GM21390 (cell line): ENCODE data around the gene CHST15.

Experiments
- ATAC-seq: cut with Tn5 transposase; IDR thresholded peaks from one replicate; pipeline ENCODE4 v1.9.1; 2021; ENCODE audit not compliant: unreplicated experiment

Gene CHST15, protein sequence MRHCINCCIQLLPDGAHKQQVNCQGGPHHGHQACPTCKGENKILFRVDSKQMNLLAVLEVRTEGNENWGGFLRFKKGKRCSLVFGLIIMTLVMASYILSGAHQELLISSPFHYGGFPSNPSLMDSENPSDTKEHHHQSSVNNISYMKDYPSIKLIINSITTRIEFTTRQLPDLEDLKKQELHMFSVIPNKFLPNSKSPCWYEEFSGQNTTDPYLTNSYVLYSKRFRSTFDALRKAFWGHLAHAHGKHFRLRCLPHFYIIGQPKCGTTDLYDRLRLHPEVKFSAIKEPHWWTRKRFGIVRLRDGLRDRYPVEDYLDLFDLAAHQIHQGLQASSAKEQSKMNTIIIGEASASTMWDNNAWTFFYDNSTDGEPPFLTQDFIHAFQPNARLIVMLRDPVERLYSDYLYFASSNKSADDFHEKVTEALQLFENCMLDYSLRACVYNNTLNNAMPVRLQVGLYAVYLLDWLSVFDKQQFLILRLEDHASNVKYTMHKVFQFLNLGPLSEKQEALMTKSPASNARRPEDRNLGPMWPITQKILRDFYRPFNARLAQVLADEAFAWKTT

DNA sequence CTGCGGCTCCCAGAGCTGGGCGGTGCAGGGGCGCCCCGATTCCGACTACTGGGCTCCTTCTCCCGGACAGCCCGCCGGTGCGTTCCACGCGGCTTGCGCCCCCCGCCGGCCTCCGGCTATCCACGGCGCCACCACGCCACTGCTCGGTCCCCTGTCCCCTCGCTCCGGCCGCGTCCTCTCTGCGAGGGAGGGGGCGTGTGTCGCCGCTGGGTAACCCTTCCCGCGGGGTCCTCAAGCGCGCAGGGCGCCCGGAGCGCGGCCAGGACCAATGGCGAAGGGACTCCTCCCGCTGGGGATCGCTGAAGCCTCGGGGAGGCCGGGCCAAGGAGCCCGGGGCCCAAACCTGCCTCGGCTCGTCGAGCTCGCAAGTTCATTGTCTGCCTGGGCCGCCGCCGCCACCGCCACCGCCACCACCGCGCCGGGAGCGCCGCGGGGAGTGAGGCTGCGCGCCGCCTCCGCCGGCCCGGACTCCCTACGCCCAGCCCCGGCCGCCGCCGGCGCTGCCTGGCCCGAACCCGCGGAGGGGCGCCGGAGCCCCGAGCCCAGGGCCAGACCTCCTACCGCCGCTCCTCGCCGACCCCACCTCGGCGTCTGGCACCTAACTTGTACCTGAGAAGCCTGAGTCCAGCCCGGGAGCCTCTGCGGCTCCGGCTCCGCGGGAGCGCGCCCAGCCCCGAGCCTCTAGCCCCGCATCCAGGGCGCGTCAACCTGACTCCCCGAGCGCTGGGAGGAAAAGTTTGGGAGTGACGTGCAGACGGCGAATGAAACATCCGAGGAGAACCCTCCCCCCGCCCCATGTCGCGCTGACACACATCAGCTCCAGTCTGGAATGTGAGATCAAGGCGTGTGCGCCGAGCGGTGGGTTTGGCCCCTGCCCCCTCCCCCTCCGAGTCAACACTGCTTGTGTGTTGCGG, at the start of gene CHST15:
CHST15 (minus strand) TSS at position 739 of the 914 bp plus-strand sequence. CDS start 47,386 bp downstream, outside the sequence.
- no peak for ATAC-seq

DNA sequence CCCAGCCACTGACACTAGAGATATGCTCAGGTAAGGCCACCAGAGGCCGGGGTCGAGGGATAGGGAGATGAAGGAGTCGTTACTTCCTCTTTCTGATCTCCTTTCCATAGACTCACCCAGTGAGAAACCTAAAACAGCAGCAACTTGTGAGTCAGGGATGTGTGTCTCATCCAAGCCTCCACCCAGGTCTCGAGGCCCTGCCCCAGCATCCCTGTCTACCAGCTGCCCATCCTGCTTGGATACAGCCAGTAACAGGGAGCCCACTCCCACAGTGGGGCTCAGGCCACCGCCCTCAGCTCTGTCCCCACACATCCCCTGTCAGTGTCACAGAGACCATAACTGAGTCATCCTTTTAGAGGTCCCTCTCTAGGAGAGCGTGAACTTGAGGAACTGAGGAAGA, 49.6 kb upstream of the CHST15 start:
- ATAC-seq, result no peak

DNA sequence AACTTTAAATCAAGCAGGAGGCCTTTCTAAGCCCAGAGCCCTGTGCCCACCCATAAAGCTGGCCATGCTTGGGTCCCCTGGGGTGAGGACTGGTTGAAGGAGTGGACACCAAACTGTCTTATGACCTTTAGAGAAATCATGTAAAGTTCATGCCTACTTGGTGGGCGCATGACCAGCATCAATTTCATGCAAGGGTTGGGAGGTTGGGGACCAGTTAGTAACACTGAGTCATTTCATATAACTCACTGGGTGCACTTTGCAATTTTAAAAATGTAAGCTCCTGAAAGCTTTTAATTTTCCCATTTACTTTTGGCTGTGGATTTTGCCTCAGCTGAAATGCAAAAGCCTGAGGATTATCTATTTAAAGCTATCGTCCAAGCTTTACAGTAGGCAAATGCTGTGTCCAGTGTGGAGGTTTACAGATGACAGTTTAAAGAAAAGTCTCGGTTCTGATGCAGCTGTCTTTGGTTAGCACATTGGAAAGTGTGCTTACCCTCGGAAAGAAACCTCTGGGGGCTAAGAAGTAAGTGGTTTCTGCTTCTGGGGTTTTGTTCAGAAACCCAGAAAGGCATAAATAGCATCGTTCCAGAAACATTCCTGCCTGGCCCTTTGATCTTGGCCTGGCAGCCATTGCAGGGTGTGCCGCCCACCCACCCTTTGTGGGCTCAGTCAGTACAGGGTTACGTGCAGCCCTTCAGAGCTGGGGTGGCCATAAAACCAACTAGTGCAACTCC, 48.8 kb upstream of the CHST15 start:
- no peak for ATAC-seq

DNA sequence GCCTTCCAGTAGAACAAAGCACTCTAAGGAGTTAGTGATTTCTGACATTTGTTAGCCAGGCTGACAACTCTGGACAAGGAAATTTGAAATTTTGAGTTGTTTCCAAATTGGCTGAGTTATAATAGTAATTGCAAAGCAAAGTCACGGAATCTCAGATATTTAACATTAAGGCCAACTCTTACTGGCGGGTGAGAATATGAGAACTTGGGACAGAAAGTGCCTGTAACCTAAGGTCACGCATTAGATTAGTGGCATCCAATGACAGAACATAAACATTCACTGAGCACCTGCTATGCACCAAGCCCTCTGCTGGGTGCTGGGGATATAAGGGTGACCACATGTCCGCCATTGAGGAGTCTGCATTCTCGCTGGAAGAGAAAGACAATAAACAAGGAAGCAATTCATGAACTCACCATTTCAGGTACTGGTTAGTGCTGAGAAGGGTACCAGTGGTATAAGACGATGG, 45.5 kb upstream of the CHST15 start:
- no peak for ATAC-seq

DNA sequence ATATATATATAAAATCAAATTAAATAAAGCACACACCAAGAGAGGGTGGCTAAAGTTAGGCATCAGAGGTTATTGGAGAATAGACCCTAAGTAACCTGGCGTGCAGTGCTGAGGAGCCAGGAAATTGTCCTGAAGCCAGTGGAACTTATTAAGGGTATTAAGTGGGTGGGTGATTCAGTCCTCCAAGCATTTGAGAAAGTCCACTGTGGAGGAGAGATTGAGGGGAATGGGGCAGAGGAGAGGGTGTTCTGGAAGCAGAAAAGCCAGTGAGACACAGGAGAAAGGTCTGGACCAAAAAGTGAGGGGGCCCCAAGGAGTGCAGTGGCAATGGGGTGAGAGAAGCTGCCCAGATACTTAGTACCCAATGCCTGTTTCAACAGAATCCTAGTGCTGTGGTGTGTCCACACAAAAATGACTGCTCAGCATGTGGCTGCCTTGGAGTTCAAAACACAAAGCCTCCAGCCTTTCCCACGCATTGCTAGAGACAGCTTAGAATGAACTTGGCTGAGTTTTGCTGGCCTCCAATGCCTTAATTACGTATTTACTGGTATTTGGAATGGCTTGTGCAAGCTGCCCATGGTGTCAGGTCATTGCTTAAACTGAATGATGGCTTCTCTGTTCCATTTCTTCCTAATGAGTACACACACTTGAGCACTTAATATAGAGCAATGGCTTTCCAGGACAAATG, 44.9 kb upstream of the CHST15 start:
- no peak for ATAC-seq

DNA sequence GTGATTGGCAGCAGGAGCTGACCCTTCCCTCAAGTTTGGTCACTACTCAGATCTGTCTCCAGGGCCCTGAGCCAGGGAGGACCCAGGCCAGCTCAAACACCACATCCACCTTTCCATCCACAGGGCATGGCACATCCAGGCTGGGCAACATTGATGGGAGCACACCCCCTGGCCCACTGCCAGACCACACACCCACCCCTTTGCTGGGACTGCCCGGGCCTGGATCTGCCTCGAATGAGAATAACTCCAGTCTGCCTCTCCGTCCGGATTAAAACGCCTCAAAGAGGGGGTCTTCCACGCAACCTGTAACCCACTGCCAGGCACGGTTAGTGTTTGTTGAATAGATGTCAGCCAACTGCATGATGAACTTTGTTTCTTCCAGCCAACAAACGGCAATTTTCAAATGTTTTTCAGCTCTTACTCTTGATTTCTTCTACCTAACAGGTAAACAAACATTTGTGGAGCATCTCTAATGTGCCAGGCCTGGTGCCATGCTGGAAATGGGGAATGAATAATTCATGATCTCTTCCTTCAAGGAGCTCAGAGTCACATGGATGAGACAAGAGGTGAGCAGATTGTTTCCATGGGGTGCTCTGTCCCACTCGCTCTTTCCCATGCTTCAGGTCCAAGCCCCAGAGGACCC, 41.0 kb upstream of the CHST15 start:
- no peak for ATAC-seq

DNA sequence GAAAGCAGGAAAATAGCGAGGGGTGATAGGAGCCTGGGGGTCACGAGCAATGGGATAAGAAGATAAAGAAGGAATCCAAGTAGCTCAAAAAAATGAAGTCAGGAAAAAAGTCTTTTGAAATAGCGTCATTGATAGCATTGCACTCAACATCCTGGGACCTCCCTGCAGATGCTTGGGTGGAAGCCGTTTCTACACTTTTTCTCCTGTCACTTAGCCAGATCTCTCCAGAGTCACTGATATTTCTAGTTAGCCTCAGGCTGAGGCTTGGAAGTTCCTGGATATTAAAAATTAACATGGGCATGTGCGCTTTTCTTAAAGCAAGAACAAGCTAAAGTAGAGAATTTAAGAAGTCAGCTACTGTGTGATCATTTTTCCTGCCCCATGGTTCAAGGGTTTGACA, 39.5 kb upstream of the CHST15 start:
- no peak for ATAC-seq

DNA sequence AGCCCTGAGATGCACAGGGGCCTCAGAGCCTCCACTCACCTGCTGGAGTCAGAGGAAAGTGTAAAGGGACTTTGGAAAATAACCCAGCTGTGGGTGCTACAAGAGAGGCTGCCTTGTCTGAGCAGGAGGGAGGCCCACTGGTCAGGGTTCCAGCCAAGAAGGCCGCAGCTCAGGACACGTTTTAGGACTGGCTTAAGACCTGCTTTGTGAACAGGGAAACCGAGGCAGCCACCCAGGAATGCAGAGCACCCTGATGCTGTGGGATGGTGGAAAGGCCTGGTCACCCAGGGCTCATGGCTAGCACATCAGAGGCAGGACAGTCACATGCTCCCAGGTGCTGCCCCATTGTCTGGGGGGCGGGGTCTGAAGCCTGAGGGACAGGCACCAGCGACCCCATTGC, 38.9 kb upstream of the CHST15 start:
- no peak for ATAC-seq

DNA sequence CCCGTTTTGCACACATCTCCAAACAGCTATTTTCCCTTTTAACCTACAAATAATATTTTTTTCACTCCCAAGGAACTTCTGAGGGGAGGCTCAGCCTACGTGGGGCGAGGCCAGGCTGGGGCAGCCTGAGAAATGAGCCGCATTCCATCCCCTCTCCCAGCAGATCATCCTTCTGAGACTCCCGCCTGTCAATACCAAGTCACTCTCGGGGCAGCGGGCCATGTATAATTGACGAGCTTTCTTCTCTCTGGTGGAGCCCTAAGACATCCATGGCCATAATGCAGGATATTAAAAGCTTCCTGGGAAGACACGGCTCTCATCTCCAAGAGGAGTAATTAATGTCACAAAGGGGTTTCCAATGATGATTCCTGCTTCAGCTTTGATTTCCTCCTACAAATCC, 37.8 kb upstream of the CHST15 start:
- ATAC-seq, result no peak

DNA sequence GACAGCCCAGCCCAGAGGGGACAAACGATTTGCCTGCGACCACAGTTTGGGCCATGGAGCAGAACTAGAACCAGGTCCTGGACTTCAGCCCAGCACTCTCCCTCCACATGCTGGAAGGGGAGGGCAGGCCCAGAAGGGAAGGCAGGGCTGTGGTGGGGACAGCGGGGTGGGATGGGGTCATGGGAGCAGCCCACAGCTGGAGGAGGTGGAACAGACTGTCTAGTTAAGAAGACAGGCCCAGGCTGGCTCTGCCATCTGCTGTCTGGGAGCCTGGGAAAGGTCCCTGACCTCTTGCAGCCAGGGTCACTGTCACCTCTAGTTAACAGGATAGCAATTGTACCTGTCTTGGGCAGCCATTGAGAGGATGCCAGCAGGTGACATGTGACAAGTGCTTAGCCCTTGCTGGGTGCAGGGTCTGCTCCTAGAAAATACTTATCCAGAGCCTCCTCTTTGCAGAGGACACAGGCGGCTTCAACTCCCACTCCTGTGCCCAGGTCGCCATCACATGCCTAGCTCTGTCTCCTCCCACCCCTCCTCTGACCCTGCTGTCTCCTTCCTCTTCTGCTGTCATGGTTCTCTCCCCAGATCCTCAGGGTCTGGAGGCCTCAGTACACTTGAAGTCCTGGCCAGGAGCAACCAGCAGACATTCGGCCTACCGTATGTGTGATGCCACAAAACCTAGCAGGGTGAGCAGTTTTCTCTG, 37.0 kb upstream of the CHST15 start:
- no peak for ATAC-seq

DNA sequence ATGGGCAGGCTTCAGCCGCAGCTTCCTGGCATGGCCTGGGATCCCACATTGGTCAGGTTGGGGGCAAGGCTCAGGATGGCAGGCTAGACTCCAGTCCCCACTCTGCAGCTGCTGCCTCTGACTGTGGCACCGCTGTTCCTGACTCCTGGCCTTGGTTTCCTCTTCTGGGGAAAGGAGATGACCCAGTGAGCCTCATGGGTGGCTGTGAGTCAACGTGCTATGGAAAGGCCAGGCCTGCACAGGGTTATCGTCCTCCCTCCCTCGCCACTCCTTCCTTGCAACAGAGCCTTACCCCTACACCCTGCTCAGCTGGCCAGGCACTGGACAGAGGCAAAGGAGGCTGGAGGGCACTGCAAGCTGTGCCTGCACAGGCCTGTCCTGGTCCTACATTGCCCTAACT, 36.1 kb upstream of the CHST15 start:
- no peak for ATAC-seq

DNA sequence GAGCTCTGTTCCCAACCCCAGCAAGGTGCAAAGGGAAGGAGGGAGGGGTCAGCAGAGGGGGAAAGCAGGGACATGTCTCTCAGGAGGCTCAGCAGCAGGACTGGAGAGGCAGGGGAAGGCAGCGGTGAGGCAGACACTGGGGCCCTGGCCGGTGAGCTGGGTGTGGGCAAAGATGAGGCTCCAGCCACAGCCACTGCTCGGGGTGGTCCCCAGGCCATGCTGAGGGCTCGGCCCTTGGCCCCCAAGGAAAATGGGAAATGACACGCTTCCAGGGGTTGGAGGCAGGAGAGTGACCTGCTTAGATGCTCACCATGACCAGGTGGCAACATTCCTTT, 35.4 kb upstream of the CHST15 start:
- no peak for ATAC-seq

DNA sequence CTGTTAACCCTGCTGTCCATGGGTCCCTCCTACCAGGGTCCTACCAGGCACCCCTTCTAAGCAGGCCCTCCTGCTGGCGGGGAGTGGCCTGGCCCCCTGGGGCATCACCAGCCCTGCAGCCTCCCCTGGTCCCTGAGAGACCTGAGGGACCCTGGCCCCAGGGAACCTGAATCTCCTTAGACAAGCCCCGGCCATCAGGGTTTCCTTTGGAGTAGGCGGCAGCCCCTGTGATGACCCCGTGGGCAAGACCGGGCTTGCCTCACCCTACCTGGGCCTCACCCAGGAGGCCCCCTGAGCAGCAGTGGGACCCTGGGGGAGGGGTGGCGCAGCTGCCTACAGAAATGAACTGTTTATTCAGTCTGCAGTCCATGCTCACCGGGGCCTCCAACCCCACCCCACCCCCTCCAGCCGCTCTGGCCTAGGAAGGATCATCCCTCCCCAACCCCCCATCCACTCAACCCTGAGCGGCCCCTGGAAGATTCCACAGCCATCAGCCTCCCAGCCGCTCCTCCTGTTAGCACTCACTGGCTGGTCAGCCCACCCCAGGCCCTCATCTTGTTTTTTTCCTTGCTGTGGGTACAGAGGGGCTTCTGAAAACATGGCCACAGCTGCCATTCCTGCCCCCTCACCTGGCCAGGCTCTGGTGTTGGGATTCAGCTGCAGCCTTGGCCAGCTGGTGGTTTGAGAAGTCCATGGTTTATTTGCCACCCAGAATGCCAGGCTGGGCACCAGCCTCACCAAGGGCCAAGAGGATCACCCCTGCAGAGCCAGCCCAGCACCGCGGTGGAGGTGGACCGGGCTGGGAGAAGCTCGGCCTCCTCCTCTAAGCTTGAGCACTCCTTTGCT, 34.8 kb upstream of the CHST15 start:
- no peak for ATAC-seq

DNA sequence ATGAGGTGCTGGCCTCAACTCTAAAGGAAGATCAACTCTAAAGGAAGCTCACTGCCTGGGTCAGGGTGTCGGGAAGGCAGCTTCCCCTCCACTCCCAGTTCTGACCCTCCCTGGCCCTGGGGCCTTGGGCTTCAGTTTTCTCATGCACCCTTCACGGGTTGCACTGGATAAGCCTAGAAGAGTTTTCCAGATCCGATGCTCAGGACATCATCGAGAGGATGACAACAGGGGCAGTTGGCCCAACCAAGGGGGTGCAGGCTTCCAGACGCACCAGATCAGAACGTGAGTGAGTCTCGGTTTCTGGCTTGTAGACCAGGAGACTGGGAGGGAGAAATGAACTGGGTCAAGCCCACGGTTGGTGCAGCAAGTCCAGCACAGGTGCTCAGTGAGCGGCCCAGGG, 34.2 kb upstream of the CHST15 start:
- no peak for ATAC-seq

DNA sequence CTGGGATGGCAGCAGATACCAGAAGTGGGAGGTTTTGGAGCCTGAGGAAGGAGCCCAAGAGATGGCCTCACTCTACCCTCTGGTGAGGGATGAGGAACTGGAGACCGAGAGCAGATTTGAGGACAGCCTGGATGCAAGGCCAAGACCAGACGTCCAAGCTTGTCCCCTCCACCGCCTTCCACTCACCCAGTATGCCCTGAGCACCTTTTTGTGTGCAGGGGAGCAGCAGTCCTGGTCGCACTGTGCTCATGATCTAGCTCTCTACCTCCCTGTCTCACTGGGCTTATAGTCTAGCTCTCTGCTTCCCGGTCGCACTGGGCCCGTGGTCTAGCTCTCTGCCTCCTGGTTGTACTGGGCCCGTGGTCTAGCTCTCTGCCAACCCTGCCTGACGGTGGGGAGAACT, 33.6 kb upstream of the CHST15 start:
- no peak for ATAC-seq

DNA sequence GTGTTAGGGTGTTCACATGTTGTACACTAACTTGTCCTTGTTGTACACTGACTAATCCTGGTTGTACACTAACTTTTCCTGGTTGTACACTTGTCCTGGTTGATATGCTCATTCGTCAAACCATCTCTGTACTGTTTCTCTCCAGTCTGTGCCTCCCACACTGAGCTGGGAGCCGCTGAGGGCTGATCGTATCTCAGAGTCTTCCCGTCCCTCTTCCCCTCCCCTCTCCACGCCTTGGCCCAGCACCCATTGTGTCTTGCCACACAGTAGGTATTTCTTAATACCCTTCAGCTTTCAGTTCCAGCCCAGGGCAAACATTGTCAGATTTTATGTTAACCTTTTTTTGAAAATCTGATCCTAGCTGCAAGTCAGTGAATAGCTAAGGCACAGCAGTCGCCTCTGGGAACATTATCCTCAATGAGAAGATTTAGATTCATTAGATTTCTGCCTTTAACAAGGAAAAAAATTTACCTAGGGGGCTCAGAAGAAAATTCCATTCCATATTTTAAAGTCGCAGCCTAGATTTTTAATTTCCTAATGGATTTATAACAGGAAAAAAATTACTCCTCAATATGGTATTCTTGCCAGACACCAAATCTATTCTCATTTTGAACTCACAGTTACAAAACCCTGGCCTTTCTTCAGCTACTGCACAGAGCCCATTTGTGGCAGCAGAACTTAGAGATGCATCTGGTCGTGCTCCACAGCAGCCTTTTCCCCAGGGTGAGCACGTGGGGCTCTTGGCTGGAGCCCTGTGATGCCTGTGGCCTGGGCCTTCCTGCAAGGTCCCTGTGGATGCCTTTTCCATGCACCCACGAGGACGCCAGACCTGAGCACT, 33.0 kb upstream of the CHST15 start:
- ATAC-seq, result no peak

DNA sequence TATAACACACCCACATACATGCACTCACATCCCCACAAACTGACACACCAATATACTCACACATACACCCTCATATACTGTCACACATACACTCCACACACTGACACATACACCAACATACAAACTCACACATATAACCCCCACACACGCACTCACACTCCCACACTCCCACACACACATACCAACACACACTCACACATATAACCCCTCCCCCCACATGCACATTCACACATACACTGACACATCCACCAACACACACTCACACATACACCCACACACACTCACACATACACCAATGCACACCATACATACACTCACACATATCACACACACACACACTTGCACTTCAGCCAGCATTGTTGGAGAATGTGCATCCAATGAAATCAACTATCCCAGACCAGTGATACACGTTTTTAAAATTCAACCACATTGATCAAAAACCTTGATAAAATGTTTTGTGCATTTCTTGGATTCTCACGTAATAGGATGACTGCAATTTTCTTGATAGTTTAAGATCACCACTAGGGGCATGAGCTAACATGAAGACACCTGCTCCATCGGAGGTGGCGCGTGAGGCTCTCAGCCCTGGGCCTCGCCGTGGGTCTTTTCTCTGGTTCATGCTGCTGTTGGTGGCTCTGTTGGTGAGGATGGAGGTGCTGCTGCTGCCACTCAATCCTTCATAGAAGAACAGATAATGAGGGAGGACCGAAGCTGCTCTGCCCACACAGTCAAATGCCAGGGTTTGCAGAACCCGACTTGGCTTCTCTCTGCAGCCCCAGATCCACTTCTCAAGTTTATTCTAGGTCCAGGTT, 32.1 kb upstream of the CHST15 start:
- no peak for ATAC-seq
